HL-60/S4 treated with phorbol 12-myristate 13-acetate at 8.2 ng/mL for 4 days and 3 days (cell line): ENCODE measurements around the gene SLC5A8.
"Not testable (repeated sequence)": the region's sequence is repeated elsewhere in the genome, so short reads cannot be mapped to it uniquely, and the experiment has no call there.

Source experiments
- in situ Hi-C: fragments of 300-500 bp; cut with MboI; formaldehyde crosslinking; loops from 2 replicates; pipeline ENCODE4 v1.15.0; 2022; ENCODE audit warnings: low sequenced_read_pairs

The SLC5A8 gene

GRCh38 chr12:101173197-101173749 is 36.8 kb downstream of the SLC5A8 start:
- in situ Hi-C loops, result no loop called here

DNA sequence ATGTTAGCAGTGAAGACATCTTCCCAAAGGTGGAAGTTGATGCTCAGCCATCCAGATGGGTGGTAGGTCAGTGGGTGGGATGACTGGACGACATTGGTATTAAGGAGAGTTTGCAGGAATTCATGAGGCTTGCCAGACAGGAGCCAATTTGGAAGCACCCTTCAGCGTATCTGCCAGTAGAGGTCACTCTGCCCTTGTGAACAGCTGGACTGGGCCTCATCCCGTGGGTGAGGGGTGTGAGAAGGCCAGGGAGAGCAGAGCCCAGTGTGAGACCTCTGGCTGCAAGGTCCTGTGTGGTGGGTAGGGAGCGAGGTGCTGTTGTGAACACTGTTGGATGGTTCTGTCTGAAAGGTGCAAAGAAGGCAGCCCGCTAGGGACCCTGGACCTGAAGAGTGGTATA is 37.7 kb downstream of the SLC5A8 start:
- in situ Hi-C loops, result no loop called here

DNA sequence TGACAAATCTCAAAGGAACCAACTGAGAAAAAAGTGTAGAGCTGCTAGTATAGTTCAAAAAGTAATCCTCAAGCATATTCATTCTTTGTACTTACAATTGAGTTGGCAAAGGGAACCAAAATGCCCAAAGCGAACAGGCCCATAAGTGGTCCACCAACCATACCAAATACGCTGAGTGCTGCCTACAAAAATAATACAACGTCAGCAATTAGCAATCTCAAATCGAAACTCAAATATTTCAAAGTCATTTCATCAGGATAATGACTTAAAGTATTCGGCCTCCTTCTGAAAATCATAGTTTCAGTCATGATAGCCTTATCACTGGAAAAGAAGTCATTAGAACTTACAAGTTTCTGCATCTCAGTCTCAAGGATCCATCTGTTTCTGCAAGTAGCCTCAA is 42.0 kb downstream of the SLC5A8 start:
- in situ Hi-C loops, result no loop called here

GRCh38 chr12:101166866-101167265 is 43.2 kb downstream of the SLC5A8 start:
- in situ Hi-C loops, result no loop called here

DNA sequence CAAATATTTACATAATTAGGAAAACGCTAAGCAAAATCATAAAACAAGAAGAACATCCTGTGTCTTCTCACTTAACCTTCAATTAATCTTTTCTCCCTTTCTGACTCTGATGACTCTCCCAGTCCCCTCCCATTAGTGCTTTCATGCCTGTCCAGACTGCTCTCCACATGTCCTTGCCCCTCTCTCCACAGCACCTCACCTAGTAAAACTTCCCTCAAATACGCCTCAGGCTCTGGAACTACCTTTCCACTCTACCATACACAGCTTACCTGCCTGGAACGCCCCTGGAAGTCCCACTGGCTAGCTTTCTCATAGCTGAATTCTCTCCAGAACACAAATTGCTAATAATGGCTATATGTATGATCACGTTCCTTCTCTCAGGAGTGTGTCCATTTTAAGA is 44.7 kb downstream of the SLC5A8 start:
- in situ Hi-C loops, result no loop called here

- in situ Hi-C loops, result not testable (repeated sequence)
Observed at GRCh38 chr12:101145777-101146431, 64.1 kb downstream of the SLC5A8 start.

DNA sequence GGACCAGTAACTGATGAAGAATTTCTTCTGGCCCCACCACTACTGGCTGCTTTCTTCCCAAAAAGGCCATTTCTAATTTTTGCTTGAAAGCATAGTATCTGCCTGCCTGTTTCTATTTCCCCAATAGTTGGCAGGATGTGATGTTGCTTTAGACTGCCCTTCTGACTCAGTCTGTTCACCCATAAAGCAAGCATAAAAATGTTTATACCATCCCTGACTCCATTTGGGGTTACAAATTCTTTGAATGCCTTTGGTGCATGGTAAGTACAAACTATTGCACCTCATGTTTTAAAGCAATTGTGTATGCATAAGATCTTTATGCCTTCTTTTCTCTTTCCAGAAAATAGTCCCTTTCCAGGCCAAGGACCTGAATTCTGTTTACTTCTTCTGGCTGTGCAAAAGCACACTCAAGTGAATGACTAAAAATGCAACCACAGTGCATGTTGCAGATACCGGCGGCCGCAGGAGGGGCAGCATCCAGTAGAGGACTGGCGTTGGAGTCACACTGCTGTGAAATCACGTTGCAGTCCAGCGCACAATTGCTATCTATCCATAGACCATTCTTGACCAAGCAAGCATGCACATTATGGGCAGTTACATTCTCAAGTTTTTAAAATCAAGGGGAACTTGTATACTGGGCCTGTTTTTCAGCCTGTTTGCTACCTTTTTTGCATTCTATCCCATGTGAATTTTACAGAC is 82.4 kb downstream of the SLC5A8 start:
- in situ Hi-C loops, result no loop called here

DNA sequence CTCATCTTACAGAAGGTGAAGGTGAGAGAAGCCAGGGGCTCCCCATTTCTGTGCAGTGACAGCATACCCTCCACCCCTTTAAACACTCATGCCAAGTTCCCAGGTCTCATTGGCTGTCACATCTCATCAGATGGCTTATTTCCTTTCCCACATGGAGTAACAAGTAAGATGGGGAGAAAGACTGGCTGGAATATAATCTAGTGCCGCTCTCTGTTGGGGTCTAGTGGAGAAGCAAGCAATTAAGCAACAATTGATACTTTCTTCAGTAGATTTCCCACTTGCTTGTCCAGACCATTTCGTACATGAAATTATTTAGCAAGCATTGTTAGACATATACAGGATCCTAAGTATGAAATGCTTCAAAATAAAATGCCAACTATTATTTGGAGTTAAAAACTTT is 92.2 kb downstream of the SLC5A8 start:
- in situ Hi-C loops, result no loop called here

DNA sequence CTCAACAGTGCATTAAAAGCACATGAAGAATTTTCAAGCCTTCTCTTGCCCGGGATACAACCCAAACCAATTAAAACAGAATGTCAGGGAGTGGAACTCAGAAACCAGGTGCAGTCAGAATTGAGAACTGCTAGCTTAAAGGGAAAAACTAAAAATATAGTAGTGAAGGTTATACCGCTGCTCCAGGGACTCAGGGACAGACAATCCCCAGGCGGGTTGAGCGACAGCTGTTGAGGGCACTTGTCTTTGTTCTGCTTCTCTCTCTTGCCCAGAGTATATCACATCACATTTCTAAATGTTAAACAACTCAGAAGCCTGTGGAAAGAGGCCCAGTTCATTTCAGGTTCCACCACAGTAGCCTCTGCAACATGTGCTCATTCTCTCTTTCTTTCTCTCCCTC is 93.1 kb downstream of the SLC5A8 start:
- in situ Hi-C loops, result no loop called here

GRCh38 chr12:101115326-101115725 is 94.7 kb downstream of the SLC5A8 start:
- in situ Hi-C loops, result no loop called here

- in situ Hi-C loops, result no loop called here
Observed at GRCh38 chr12:101111441-101111840, 98.6 kb downstream of the SLC5A8 start.

- in situ Hi-C loops, result no loop called here
Observed at GRCh38 chr12:101110866-101111265, 99.2 kb downstream of the SLC5A8 start.

- in situ Hi-C loops, result no loop called here
Observed at GRCh38 chr12:101108130-101108529, 101.9 kb downstream of the SLC5A8 start.

- in situ Hi-C loops, result no loop called here
Observed at GRCh38 chr12:101107032-101107763, 102.8 kb downstream of the SLC5A8 start.
